Hippocampal formation (tissue), 2 donors: ENCODE measurements around the gene ARL14EPL.
"Not testable (repeated sequence)": the region's sequence is repeated elsewhere in the genome, so short reads cannot be mapped to it uniquely, and the experiment has no call there.

ENCODE experiments used
- DNase-seq, 2 donors: peaks; one replicate each; lab custom pipeline; 2025; lab: John Stamatoyannopoulos, UW

Gene ARL14EPL

GRCh38 chr5:116046823-116047222 is 14.6 kb downstream of the ARL14EPL start:
- no peak for DNase-seq

GRCh38 chr5:116058346-116058936 is 26.2 kb downstream of the ARL14EPL start:
- DNase-seq = no peak

- DNase-seq = no peak
These were observed 30.1 kb downstream of the ARL14EPL start for GRCh38 chr5:116062352-116062751.

GRCh38 chr5:116063950-116064349 is 31.7 kb downstream of the ARL14EPL start:
- no peak for DNase-seq

GRCh38 chr5:116068028-116068632 is 35.9 kb downstream of the ARL14EPL start:
- peak in 1 of 2 donors; percentile 63 for DNase-seq

- no peak for DNase-seq
These were observed 38.9 kb downstream of the ARL14EPL start for GRCh38 chr5:116071211-116071610.

GRCh38 chr5:116075191-116075831 is 43.0 kb downstream of the ARL14EPL start:
- DNase-seq = no peak

- DNase-seq = no peak
These were observed 44.2 kb downstream of the ARL14EPL start for GRCh38 chr5:116076496-116076895.

GRCh38 chr5:116078199-116078598 is 45.9 kb downstream of the ARL14EPL start:
- DNase-seq = no peak

GRCh38 chr5:116084287-116084691 is 52.0 kb downstream of the ARL14EPL start:
- no peak for DNase-seq

- peak; percentile 63 to 75 for DNase-seq
These were observed 52.8 kb downstream of the ARL14EPL start, which contains the start of gene COMMD10 for GRCh38 chr5:116084871-116085715. COMMD10 (plus strand) TSS chr5:116085025.

- not testable (repeated sequence) for DNase-seq
These were observed 54.0 kb downstream of the ARL14EPL start for GRCh38 chr5:116086309-116086708.

GRCh38 chr5:116088062-116088461 is 55.8 kb downstream of the ARL14EPL start:
- no peak for DNase-seq

GRCh38 chr5:116090302-116090701 is 58.0 kb downstream of the ARL14EPL start:
- DNase-seq = no peak

GRCh38 chr5:116091416-116091815 is 59.1 kb downstream of the ARL14EPL start:
- no peak for DNase-seq

GRCh38 chr5:116097301-116097700 is 65.0 kb downstream of the ARL14EPL start:
- DNase-seq = no peak

GRCh38 chr5:116098998-116099397 is 66.7 kb downstream of the ARL14EPL start:
- no peak for DNase-seq

GRCh38 chr5:116104941-116105340 is 72.7 kb downstream of the ARL14EPL start:
- DNase-seq = not testable (repeated sequence)
